ENCODE measurements around the gene CDS1. TPM values are rescaled to one million over a fixed set of nuclear protein-coding genes. Genes with fewer than 3 reads are reported as not detected.
"Not testable (repeated sequence)": the region's sequence is repeated elsewhere in the genome, so short reads cannot be mapped to it uniquely, and the experiment has no call there.

The CDS1 gene
- total RNA-seq, 2 experiments from 2014 or later = not detected

GRCh38 chr4:84545093-84545492 lies 37.8 kb upstream of the CDS1 start:
- intact Hi-C loops (cut with micrococcal nuclease; ENCODE audit: unreplicated experiment) = no loop called here
- H3K27ac ChIP-seq (ENCODE audit: low read depth, low read length, poor library complexity, severe bottlenecking) = no peak overlapping the region
- no TSS peak for BruUV-seq (replicated peaks)
- no peaks in the 10 kb centered on the region for H3K9me3 ChIP-seq (ENCODE audit: low read length)
- CTCF ChIA-PET (ENCODE audit: unreplicated experiment) = no interaction called here
- H3K4me2 ChIP-seq (ENCODE audit: low read length) = no peak overlapping the region
- no peak for DNase-seq (ENCODE audit: low spot score)
- no peaks in the 10 kb centered on the region for H3K79me2 ChIP-seq (ENCODE audit: insufficient read depth, low read depth, low read length)
- POLR2A ChIA-PET = no interaction called here
- H3K4me3 ChIP-seq (ENCODE audit: low read depth, low read length, poor library complexity, severe bottlenecking) = no peak overlapping the region
- no peaks in the 10 kb centered on the region for H3K9me2 ChIP-seq (ENCODE audit: insufficient read depth, low read length)
- no peaks in the 10 kb centered on the region for H3K36me3 ChIP-seq (ENCODE audit: insufficient read depth, low read length)
- H4K20me1 ChIP-seq (ENCODE audit: insufficient read depth, low read length) = no peaks in the 10 kb centered on the region
- no peaks in the 10 kb centered on the region for H3K4me1 ChIP-seq (ENCODE audit: insufficient read depth, low read length, poor library complexity, severe bottlenecking)
- H2AFZ ChIP-seq (ENCODE audit: low read length) = no peak overlapping the region
- no peak for TF ChIP-seq CTCF (conservative IDR thresholded peaks at IDR 0.05; ENCODE audit: low read length)
- TF ChIP-seq EZH2phosphoT487 (IDR thresholded peaks at IDR 0.05; ENCODE audit: borderline replicate concordance, low read depth, low read length) = no peak

GRCh38 chr4:84547211-84547610 lies 35.7 kb upstream of the CDS1 start:
- H3K79me2 ChIP-seq (ENCODE audit: insufficient read depth, low read depth, low read length) = no peaks in the 10 kb centered on the region

GRCh38 chr4:84549191-84549590 lies 33.7 kb upstream of the CDS1 start:
- BruUV-seq (replicated peaks); H3K4me2 ChIP-seq (ENCODE audit: low read length); H3K4me3 ChIP-seq (ENCODE audit: low read depth, low read length, poor library complexity, severe bottlenecking); H3K9me2 ChIP-seq (ENCODE audit: insufficient read depth, low read length); CTCF ChIA-PET (ENCODE audit: unreplicated experiment); H3K79me2 ChIP-seq (ENCODE audit: insufficient read depth, low read depth, low read length); POLR2A ChIA-PET; H3K4me1 ChIP-seq (ENCODE audit: insufficient read depth, low read length, poor library complexity, severe bottlenecking); intact Hi-C loops (cut with micrococcal nuclease; ENCODE audit: unreplicated experiment); H3K27ac ChIP-seq (ENCODE audit: low read depth, low read length, poor library complexity, severe bottlenecking); H4K20me1 ChIP-seq (ENCODE audit: insufficient read depth, low read length); H2AFZ ChIP-seq (ENCODE audit: low read length); H3K36me3 ChIP-seq (ENCODE audit: insufficient read depth, low read length); H3K9me3 ChIP-seq (ENCODE audit: low read length); DNase-seq (ENCODE audit: low spot score): not testable (repeated sequence)

More at GRCh38 chr4:84547211-84547610, 35.7 kb upstream of the CDS1 start:
- Histone ChIP-seq H3K4me2 (ENCODE audit: low read length) (no peak overlapping the region), H3K9me3 (ENCODE audit: low read length) (no peaks in the 10 kb centered on the region), H3K4me3 (ENCODE audit: low read depth, low read length, poor library complexity, severe bottlenecking) (no peak overlapping the region), H4K20me1 (ENCODE audit: insufficient read depth, low read length) (no peaks in the 10 kb centered on the region), H3K36me3 (ENCODE audit: insufficient read depth, low read length) (no peaks in the 10 kb centered on the region), H2AFZ (ENCODE audit: low read length) (no peak overlapping the region), H3K9me2 (ENCODE audit: insufficient read depth, low read length) (no peaks in the 10 kb centered on the region), H3K27ac (ENCODE audit: low read depth, low read length, poor library complexity, severe bottlenecking) (no peak overlapping the region), H3K4me1 (ENCODE audit: insufficient read depth, low read length, poor library complexity, severe bottlenecking) (no peaks in the 10 kb centered on the region)
- intact Hi-C loops (cut with micrococcal nuclease; ENCODE audit: unreplicated experiment) = no loop called here
- BruUV-seq (replicated peaks) = no TSS peak
- POLR2A ChIA-PET = no interaction called here
- CTCF ChIA-PET (ENCODE audit: unreplicated experiment) = no interaction called here
- DNase-seq (ENCODE audit: low spot score) = no peak
- TF ChIP-seq EZH2phosphoT487 (IDR thresholded peaks at IDR 0.05; ENCODE audit: borderline replicate concordance, low read depth, low read length) (no peak), CTCF (conservative IDR thresholded peaks at IDR 0.05; ENCODE audit: low read length) (no peak)

Measured in OCI-LY7 (cell line).